ENCODE data around the gene TSPEAR.
A peak's percentile ranks its signal among the peaks of the same experiment; 100 is the strongest.

Gene TSPEAR

DNA sequence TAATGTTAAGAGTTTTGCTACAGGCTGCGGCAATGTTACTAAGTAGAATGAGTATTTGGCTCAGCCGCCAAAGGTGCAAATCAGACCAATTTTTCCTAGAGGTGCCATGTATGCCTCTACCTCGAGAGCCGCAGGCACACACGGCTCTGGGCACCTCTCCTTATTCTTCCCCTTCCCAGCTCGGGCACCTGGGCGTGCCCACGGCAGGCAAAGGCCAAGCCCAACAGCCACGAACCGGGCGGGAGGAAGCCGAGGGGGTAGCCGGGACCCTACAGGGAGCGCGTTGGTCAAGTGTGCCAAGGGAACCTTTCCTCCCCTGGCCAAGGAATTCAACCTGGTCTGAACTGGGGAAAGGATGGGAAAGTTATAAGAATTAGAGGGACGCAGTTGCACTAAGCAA, 225.1 kb downstream of the TSPEAR start:
- no peak for TF ChIP-seq ZNF8 (CRISPR knock-in tag; IDR thresholded peaks at IDR 0.05)
- ATAC-seq = peak; percentile 19

DNA sequence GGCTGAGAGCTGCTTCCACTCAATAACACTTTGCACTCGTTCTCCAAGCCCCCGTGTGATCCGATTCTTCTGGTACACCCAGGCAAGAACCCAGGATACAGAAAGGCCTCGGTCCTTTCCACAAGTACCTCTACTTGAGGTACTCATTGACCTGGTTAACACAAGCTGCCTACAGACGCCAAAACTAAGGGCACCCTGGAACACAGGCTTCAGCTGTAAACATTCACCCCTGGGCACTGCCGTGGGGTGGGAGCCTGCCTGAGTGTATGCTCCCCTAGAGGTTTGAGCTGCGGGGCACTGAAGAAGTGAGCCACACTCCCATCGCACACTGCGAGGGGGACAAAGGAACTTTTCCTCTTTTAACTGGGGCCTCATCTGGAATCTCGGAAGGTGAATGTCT, 225.6 kb downstream of the TSPEAR start:
- TF ChIP-seq TCF4 (CRISPR knock-in tag; IDR thresholded peaks at IDR 0.05; ENCODE audit: borderline replicate concordance) (no peak), CSDC2 (CRISPR knock-in tag; IDR thresholded peaks at IDR 0.05) (no peak), GLIS3 (CRISPR knock-in tag; IDR thresholded peaks at IDR 0.05) (no peak), ZFP3 (CRISPR knock-in tag; IDR thresholded peaks at IDR 0.05) (no peak), OSR1 (CRISPR knock-in tag; IDR thresholded peaks at IDR 0.05) (no peak), ZNF8 (CRISPR knock-in tag; IDR thresholded peaks at IDR 0.05) (no peak), ZNF70 (CRISPR knock-in tag; IDR thresholded peaks at IDR 0.05) (no peak), ARNTL (CRISPR knock-in tag; IDR thresholded peaks at IDR 0.05; ENCODE audit: borderline replicate concordance, low read depth) (no peak), ESRRG (CRISPR knock-in tag; IDR thresholded peaks at IDR 0.05) (no peak), ISL1 (CRISPR knock-in tag; IDR thresholded peaks at IDR 0.05) (no peak), SNAI2 (CRISPR knock-in tag; IDR thresholded peaks at IDR 0.05) (no peak), PPARA (CRISPR knock-in tag; IDR thresholded peaks at IDR 0.05; ENCODE audit: borderline replicate concordance) (no peak)
- TF ChIP-seq, protein P1, sequence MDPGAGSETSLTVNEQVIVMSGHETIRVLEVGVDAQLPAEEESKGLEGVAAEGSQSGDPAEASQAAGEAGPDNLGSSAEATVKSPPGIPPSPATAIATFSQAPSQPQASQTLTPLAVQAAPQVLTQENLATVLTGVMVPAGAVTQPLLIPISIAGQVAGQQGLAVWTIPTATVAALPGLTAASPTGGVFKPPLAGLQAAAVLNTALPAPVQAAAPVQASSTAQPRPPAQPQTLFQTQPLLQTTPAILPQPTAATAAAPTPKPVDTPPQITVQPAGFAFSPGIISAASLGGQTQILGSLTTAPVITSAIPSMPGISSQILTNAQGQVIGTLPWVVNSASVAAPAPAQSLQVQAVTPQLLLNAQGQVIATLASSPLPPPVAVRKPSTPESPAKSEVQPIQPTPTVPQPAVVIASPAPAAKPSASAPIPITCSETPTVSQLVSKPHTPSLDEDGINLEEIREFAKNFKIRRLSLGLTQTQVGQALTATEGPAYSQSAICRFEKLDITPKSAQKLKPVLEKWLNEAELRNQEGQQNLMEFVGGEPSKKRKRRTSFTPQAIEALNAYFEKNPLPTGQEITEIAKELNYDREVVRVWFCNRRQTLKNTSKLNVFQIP (CRISPR knock-in tag; IDR thresholded peaks at IDR 0.05; ENCODE audit: borderline replicate concordance, low read depth) = no peak
- TF ChIP-seq, protein P2, sequence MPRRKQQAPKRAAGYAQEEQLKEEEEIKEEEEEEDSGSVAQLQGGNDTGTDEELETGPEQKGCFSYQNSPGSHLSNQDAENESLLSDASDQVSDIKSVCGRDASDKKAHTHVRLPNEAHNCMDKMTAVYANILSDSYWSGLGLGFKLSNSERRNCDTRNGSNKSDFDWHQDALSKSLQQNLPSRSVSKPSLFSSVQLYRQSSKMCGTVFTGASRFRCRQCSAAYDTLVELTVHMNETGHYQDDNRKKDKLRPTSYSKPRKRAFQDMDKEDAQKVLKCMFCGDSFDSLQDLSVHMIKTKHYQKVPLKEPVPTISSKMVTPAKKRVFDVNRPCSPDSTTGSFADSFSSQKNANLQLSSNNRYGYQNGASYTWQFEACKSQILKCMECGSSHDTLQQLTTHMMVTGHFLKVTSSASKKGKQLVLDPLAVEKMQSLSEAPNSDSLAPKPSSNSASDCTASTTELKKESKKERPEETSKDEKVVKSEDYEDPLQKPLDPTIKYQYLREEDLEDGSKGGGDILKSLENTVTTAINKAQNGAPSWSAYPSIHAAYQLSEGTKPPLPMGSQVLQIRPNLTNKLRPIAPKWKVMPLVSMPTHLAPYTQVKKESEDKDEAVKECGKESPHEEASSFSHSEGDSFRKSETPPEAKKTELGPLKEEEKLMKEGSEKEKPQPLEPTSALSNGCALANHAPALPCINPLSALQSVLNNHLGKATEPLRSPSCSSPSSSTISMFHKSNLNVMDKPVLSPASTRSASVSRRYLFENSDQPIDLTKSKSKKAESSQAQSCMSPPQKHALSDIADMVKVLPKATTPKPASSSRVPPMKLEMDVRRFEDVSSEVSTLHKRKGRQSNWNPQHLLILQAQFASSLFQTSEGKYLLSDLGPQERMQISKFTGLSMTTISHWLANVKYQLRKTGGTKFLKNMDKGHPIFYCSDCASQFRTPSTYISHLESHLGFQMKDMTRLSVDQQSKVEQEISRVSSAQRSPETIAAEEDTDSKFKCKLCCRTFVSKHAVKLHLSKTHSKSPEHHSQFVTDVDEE (CRISPR knock-in tag; IDR thresholded peaks at IDR 0.05) = no peak
- TF ChIP-seq, protein P3, sequence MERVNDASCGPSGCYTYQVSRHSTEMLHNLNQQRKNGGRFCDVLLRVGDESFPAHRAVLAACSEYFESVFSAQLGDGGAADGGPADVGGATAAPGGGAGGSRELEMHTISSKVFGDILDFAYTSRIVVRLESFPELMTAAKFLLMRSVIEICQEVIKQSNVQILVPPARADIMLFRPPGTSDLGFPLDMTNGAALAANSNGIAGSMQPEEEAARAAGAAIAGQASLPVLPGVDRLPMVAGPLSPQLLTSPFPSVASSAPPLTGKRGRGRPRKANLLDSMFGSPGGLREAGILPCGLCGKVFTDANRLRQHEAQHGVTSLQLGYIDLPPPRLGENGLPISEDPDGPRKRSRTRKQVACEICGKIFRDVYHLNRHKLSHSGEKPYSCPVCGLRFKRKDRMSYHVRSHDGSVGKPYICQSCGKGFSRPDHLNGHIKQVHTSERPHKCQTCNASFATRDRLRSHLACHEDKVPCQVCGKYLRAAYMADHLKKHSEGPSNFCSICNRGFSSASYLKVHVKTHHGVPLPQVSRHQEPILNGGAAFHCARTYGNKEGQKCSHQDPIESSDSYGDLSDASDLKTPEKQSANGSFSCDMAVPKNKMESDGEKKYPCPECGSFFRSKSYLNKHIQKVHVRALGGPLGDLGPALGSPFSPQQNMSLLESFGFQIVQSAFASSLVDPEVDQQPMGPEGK (CRISPR knock-in tag; IDR thresholded peaks at IDR 0.05; ENCODE audit: borderline replicate concordance) = no peak

DNA sequence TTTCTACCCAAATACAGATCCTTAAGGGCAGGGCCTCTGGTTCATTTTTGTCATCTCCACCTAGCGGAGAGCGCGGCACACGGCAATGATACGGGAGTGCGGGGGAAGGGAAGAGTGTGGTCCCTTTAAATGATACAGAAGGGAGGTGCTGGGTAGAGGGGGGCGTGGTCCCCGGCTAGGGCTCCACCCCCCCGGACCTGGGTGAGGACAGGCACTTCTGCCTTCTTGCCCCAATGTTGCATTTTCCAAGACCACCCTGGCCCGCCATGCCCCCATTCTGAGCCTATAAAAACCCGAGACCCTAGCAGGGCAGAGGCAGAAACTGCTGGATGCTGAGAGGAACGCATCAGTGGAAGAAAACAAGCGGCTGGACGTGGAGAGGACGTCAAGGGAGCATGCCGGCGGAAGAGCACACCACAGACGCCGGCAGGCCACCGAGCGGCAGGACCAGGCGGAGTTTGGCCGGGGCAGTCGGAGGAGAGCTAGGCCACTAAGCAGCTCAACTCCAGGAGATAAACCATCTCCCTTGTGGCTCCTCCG, 226.0 kb downstream of the TSPEAR start:
- ATAC-seq = peak; percentile 88
- TF ChIP-seq ZC3H10 (CRISPR knock-in tag; IDR thresholded peaks at IDR 0.05) = no peak
- TF ChIP-seq ARNTL (CRISPR knock-in tag; IDR thresholded peaks at IDR 0.05; ENCODE audit: borderline replicate concordance, low read depth) = no peak
- TF ChIP-seq SNAI2 (CRISPR knock-in tag; IDR thresholded peaks at IDR 0.05) = no peak
- TF ChIP-seq, protein P1 (CRISPR knock-in tag; IDR thresholded peaks at IDR 0.05; ENCODE audit: borderline replicate concordance, low read depth) = no peak
- TF ChIP-seq BACH2 (CRISPR knock-in tag; IDR thresholded peaks at IDR 0.05; ENCODE audit: borderline replicate concordance) = no peak
- no peak for TF ChIP-seq ZNF565 (CRISPR knock-in tag; conservative IDR thresholded peaks at IDR 0.05; ENCODE audit: low read depth)
- no peak for TF ChIP-seq OSR1 (CRISPR knock-in tag; IDR thresholded peaks at IDR 0.05)
- TF ChIP-seq ZFP30 (CRISPR knock-in tag; IDR thresholded peaks at IDR 0.05) = no peak
- TF ChIP-seq, protein P4, sequence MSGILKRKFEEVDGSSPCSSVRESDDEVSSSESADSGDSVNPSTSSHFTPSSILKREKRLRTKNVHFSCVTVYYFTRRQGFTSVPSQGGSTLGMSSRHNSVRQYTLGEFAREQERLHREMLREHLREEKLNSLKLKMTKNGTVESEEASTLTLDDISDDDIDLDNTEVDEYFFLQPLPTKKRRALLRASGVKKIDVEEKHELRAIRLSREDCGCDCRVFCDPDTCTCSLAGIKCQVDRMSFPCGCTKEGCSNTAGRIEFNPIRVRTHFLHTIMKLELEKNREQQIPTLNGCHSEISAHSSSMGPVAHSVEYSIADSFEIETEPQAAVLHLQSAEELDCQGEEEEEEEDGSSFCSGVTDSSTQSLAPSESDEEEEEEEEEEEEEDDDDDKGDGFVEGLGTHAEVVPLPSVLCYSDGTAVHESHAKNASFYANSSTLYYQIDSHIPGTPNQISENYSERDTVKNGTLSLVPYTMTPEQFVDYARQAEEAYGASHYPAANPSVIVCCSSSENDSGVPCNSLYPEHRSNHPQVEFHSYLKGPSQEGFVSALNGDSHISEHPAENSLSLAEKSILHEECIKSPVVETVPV (CRISPR knock-in tag; IDR thresholded peaks at IDR 0.05) = no peak

More for the DNA sequence above, 225.6 kb downstream of the TSPEAR start:
- ATAC-seq = peak; percentile 50

Measured in SK-N-SH treated with all-trans-retinoic acid at 6 μM for 48 hours (cell line).